Kidney epithelial cell (primary cell): ENCODE data around the gene PLEKHF1. TPM values are rescaled to one million over a fixed set of nuclear protein-coding genes. Genes with fewer than 3 reads are reported as not detected.
A peak's percentile ranks its signal among the peaks of the same experiment; 100 is the strongest.

ENCODE experiments used
- DNase-seq: peaks from one replicate; pipeline ENCODE4 v3.0.0-alpha.2; 2010; ENCODE audit warnings: low read depth
- H3K27me3 ChIP-seq: 2 replicates; pipeline ENCODE4 v1.6.0; 2011; ENCODE audit warnings: low read length; ENCODE audit not compliant: control insufficient read depth, insufficient read depth
- H3K36me3 ChIP-seq: 2 replicates; pipeline ENCODE4 v1.5.1; 2011; ENCODE audit warnings: low read length; ENCODE audit not compliant: control insufficient read depth, insufficient read depth
- H3K4me3 ChIP-seq: 2 replicates; pipeline ENCODE4 v1.5.1; 2011; ENCODE audit warnings: low read depth, mild to moderate bottlenecking, control low read depth, low read length
- total RNA-seq: library from RNA; depleted of rRNA; stranded (reverse); fragments of >200 nt; gene quantifications from 2 replicates; pipeline ENCODE4 v1.2.3, GENCODE V29; 2015
- TF ChIP-seq, protein P1 (sequence below): IDR thresholded peaks from 2 replicates; pipeline ENCODE4 v1.5.1; 2011; ENCODE audit warnings: mild to moderate bottlenecking, moderate library complexity, low read length, control low read depth, inconsistent platforms; ENCODE audit not compliant: insufficient read depth, poor library complexity, severe bottlenecking

Gene PLEKHF1
- total RNA-seq, 1 donor from 2014 or later, result 59.0 TPM

DNA sequence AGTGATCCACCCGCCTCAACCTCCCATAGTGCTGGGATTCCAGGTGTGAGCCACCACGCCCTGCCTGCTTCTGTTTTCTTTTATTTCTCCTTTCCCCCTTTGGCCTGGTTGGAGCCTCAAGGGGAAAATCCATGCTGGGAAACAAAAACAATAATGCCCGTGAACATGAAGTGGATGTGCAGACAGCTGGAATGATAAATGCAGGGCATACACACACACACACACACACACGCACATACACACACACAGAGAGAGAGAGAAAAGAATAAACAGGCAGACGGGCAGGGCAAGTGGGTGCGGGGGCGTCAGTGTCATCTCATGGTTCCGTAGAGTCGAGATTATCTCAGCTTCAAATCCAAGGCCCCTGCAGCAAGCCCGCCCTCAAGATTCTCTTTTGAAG is 4.4 kb upstream of the PLEKHF1 start:
- Histone ChIP-seq H3K27me3 (no peaks in the 10 kb centered on the region), H3K36me3 (no peaks in the 10 kb centered on the region), H3K4me3 (no peak overlapping the region)
- TF ChIP-seq, protein P1, sequence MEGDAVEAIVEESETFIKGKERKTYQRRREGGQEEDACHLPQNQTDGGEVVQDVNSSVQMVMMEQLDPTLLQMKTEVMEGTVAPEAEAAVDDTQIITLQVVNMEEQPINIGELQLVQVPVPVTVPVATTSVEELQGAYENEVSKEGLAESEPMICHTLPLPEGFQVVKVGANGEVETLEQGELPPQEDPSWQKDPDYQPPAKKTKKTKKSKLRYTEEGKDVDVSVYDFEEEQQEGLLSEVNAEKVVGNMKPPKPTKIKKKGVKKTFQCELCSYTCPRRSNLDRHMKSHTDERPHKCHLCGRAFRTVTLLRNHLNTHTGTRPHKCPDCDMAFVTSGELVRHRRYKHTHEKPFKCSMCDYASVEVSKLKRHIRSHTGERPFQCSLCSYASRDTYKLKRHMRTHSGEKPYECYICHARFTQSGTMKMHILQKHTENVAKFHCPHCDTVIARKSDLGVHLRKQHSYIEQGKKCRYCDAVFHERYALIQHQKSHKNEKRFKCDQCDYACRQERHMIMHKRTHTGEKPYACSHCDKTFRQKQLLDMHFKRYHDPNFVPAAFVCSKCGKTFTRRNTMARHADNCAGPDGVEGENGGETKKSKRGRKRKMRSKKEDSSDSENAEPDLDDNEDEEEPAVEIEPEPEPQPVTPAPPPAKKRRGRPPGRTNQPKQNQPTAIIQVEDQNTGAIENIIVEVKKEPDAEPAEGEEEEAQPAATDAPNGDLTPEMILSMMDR, result no peak
- no peak for DNase-seq

DNA sequence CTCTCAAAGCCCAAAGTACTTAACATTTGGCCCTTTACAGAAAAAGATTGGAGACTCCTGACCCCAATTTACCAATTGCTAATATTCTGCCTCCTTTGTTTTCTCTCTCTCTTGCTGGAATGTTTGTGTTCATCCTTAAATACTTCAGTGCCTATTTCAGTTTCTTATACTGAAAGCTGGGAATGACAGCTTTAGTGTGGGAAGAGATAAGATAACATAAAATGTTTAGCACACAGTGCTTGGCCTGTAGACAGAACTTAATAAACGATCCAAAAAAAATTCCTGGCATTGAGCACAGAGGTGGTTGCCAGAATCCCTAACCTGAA is 3.0 kb upstream of the PLEKHF1 start:
- TF ChIP-seq, protein P1, result no peak
- Histone ChIP-seq H3K36me3 (no peaks in the 10 kb centered on the region), H3K27me3 (no peaks in the 10 kb centered on the region), H3K4me3 (no peak overlapping the region)
- no peak for DNase-seq

DNA sequence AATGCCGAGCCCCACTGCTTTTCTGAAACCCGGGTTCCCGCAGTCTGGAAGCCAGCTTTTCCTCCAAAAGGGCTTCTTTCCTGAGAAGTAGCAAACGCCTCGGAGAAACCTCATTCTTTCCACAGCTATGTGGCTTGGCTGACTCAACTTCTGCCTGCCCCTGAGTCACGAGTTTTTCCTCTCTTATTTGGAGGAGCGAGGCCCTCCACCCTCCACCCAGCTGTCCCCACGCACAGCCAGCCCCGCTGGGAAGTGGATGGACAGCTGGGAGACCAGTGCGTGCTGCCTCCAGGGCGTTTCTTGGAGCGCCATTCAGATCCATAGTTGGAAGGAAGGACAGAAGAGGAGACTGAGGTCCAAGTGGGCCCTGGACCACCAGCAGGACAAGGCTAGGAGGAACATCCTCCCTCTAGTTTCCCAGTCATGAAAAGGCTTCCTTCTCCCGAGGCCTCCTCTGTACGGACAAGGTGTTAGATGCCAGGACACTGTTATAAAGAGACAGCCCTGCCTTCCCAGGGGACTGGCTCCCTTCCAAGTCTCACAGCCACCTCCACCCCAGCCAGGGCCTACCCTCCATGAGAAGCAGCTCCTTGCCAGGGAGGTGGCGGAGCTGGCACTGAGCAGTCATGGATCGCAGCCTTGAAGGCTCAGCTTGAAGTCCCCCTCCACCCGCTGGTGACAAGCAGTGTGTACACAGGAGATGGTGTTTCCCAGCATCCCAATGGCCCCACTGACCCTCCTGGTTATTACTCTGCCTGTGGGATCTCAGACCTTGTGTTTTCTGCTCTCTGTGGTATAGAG is 2.5 kb upstream of the PLEKHF1 start:
- H3K4me3 ChIP-seq, result no peak overlapping the region
- H3K36me3 ChIP-seq, result no peaks in the 10 kb centered on the region
- peak; percentile 63 for DNase-seq
- H3K27me3 ChIP-seq, result no peaks in the 10 kb centered on the region
- TF ChIP-seq, protein P1, result no peak

DNA sequence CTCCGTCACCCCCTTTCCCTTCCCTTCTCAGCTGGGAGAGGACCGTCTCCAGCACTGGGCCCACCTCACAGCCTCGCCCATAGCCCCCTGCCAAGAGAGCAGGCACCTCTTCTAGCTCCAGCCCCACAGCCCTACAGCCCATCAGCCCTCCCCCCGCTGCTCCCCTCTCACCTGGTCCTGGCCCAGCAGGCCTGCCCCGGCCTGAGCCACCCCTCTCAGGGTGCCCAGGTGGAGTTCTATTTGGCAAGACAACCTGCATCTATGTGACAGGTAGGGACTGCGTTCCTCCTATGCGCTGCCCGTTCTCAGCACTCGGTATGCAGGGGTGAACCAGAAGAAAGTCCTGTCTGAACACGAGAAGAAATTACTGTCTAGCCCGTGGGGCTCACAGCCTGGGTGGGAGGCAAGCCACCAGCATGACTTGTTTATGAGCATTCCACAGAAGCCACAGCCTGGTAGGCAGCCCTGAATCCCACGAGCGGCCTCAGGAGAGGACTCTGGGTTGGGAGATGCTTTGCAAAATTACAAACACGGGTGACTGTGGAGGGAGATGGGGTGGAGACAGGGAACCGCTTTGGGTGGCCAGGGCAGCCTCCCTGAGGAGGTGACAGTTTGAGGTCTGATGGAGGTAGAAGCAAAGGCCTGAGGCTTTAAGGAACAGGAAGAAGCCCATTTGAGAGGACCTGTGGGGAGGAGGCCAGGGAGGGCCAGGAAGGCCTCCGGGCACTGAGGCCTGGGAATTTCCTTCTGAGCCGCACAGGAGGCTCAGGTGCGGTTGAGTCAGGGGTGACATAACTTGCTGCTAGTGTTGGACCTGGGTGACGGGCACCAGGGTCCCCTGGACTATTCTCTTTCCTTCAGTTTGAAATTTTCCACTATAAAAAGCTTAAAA is 1.2 kb upstream of the PLEKHF1 start:
- DNase-seq, result no peak

DNA sequence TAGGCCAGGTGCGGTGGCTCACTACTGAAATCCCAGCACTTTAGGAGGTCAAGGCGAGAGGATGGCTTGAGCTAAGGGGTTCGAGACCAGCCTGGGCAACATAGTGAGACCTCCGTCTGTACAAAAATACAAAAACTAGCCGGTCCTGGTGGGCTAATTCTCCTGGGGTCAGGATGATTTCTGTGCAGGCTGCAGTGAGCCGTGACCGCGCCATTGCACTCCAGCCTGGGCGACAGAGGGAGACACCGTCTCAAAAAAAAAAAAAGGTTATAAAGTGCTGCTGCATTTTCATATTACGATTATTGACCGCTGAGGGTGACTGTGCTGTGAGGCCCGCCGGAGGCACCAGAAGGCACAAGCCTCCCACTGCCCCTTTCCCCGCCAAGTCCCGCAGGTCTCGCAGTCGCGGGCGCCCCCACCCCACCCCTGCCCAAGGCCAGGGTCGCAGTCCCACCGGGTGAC is 477 bp upstream of the PLEKHF1 start:
- Histone ChIP-seq H3K27me3 (no peaks in the 10 kb centered on the region), H3K4me3 (peak overlapping the region; percentile 82), H3K36me3 (no peaks in the 10 kb centered on the region)
- no peak for DNase-seq
- TF ChIP-seq, protein P1, result no peak

More for the DNA sequence above, 1.2 kb upstream of the PLEKHF1 start:
- H3K4me3 ChIP-seq, result no peak overlapping the region
- no peaks in the 10 kb centered on the region for H3K36me3 ChIP-seq
- TF ChIP-seq, protein P1, result no peak
- no peaks in the 10 kb centered on the region for H3K27me3 ChIP-seq
